Stimulated activated CD8-positive, alpha-beta memory T cell treated with anti-CD3 and anti-CD28 coated beads, Interleukin-4, amount 100 ng/mL, for 24 hours (primary cell): ENCODE results near the gene SLC35D1.
"Not testable (repeated sequence)": the region's sequence is repeated elsewhere in the genome, so short reads cannot be mapped to it uniquely, and the experiment has no call there.

Source experiments
- DNase-seq: peaks from one replicate; pipeline ENCODE4 v3.0.0-alpha.2; 2020; ENCODE audit warnings: low read depth

SLC35D1 gene

DNA sequence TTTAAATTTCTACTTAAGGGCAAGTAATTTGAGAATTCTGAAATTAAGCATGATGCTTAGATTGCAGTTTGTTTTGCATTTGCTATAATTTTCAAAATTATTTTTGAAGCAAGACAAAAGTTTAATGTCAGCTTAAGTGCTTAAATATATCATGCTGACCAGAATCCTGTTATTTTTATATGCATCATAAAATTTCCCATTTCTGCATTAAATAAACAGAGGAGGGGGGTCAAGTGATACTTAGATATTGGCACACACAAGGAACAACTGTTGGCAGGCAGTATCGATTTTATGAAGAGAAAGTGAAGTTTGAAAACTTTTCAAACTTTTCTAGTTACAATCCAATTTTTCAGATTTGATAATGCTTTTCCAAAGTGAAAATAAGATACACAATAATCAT, 68.1 kb downstream of the SLC35D1 start:
- DNase-seq = no peak

DNA sequence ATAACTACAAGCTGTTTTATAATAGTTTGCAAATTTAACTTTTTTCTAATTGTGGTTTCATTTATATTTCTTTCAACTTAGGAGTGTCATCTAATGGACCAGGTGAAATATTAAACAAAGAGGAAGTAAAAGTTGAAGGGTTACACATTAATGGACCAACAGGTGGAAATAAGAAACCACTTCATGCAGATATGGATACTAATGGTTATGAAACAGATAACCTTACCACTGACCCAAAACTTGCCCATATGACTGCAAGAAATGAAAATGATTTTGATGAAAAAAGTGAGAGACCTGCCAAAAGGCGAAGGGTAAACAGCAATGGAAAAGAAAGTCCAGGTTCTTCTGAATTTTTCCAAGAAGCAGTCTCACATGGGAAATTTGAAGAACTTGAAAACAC, 69.5 kb downstream of the SLC35D1 start:
- DNase-seq = no peak

DNA sequence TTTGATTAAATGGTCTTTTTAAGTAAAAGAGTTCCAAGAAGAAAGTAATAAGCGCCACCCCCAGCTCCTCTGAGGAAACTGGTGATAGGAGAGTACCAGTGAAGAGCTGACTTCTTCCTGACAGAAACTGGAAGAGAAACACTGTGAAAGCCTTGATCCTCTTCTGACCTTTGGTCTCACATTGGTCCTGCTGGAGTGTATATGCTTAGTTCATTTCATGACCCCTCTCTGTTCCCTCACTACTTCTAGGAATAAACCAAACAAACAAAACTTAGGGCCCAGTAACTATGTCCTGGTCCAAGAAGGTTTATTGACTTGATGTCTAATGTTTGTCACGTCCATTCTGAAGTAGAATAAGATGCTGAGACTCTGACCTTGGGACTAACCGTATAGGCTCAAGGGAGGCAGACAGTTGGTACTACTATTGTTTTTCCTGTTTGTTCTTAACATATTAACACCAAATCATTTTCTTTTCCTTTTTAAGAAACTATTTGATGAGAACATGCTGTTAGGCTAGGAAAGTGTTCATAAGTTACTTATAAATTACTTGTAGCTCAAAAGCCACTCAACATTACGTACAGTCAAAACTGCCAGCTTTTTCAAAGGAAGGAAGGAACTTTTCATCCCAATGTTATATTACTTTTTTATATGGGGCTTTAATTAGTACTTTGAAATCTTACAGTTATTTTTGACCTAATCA, 71.2 kb downstream of the SLC35D1 start:
- no peak for DNase-seq

DNA sequence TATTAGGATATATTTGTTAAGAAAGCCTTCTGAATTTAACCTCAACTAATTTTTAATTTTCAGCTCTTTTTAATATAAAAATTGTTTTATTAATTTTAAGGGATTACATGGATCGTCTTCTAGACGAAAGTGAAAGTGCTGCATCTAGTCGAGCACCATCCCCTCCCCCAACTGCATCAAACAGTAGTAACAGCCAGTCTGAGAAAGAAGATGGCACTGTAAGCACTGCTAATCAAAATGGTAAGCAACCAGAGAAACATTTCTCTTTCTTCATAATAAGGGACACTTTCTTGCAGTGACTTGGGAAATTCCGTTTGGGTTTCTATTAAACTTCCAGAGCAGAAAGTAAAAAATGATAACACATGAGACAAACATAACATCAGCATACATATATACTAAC, 72.3 kb downstream of the SLC35D1 start:
- DNase-seq = no peak

DNA sequence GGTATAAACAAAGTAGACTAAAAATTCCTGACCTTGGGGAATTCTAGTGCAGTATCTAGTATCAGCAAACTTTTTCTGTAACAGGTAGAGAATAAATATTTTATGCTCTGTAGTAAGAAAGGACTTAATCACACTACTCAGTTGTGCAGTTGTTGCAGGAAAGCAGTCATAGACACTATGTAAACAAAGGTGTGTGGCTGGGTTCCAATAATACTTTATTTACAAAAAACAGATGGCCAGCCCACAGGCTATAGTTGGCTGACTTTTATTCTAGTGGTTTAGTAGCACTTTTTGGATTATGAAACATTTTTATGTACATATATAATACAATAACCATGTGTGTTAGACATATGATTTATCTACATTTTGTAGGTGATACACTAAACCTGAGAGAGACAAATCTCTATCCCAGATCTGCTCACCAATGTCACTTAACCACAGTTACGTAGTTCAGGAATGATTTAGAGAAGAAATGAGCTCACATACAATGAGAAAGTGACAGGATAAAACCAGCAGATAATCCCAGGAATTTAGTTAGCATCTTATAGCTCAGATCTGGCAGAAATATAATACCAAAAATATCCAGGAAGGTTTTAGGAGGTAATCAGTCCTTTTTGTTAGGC, 73.1 kb downstream of the SLC35D1 start:
- no peak for DNase-seq

DNA sequence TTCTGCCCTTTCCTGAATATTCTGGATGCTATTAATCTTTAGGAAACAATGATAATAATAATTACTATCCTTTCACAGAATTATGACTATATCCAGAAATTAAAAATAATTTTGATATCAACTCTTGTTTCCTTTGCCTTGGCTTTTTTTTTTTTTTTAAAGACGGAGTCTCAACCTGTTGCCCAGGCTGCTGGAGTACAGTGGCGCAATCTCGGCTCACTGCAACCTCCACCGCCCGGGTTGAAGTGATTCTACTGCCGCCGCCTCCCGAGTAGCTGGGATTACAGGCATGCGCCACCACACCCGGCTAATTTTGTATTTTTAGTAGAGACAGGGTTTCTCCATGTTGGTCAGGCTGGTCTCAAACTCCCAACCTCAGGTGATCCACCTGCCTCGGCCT, 74.3 kb downstream of the SLC35D1 start:
- not testable (repeated sequence) for DNase-seq

DNA sequence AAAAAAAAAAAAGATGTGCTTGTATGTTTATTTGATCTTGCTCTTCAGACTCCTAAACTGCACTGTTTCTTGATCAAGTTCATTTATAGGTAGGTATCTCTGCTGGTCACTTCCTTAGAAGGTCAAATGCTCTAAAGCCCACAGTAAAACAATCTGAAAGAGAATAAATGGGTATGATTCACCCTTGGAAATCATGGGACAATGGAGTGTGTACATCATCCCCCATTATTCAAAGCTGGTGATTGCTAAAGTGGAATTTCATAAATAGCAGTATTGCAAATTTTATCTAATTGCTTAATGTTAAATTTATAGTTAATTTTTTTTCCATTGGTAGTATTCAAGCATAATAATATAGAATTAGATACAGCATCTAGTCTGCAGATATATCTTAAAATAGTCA, 75.7 kb downstream of the SLC35D1 start:
- DNase-seq = no peak

DNA sequence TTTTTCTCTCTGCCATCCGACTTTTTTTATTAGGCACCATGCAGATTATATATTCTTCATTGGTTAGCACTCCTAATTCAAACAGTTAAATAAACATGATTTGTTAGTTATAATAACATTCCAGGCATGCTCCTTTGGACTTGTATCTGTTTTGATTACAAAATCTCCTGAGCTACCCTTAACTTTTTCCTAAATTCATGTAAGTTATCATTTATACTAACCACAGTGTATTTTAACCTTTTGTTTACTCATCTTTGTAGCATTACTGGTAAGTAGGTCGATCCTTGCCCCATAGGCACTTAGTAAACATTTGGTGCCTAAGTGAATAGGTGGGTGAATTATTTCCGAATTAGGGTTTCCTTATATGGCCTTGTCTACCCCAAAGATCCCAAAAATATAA, 85.4 kb downstream of the SLC35D1 start:
- no peak for DNase-seq

DNA sequence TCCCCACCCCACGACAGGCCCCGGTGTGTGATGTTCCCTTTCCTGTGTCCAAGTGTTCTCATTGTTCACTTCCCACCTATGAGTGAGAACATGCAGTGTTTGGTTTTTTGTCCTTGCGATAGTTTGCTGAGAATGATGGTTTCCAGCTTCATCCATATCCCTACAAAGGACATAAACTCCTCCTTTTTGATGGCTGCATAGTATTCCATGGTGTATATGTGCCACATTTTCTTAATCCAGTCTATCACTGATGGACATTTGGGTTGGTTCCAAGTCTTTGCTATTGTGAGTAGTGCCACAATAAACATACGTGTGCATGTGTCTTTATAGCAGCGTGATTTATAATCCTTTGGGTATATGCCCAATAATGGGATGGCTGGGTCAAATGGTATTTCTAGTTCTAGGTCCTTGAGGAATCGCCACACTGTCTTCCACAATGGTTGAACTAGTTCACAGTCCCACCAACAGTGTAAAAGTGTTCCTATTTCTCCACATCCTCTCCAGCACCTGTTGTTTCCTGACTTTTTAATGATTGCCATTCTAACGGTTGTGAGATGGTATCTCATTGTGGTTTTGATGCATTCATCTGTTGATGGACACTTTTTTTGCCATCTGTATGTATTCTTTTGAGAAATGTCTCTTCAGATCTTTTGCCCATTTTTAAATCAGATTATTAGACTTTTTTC, 87.6 kb downstream of the SLC35D1 start:
- DNase-seq = not testable (repeated sequence)

DNA sequence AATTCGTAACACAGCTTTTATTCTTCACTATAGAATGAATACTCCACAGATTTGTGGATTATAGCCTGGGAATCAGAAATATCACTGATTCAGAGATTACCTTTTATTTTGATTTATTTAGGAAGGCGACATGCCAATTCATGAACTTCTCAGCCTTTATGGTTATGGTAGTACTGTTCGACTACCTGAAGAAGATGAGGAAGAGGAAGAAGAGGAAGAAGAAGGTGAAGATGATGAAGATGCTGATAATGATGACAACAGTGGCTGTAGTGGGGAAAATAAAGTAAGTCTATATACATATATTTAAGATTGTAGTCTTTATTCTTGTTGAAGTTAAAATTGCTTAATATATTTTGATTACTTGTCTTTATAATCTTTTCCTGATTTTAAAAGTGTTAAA, 96.0 kb downstream of the SLC35D1 start:
- DNase-seq = no peak

DNA sequence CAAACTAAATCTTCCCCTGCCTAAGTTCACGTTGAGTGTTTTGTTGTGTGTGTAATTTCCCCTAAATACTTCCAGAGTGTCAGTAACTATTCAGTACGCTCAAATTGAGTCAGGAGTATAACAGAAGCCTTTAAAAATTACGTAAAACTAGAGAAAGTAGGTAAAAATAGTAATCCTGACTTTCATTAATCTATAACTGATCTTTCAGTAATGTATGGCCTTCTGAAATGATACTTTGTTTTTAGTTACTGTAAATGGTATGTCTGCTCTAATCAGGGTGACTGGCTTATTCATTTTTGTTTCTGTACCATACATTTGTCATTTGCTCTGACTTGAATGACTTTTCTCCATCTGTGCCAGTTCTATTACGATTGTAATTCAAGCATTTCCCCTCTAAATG, 99.7 kb downstream of the SLC35D1 start:
- no peak for DNase-seq

DNA sequence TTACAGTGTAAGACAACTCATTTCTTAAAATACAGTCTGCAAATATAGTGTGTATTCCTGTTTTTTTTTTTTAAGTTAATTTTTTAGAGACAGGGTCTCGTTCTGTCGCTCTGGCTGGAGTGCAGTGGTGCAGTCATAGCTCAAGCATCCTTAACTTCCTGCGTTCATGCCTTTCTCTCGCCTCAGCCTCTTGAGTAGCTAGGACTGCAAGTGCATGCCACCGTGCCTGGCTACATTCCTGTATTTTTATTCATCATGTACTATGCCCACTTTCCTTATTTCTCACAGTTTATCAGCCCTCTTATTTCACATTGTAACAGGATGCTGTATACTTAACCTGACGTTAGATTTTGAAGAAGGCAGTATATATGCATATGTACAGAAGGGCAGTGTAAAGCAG, 102.4 kb downstream of the SLC35D1 start:
- no peak for DNase-seq
